GM12801 (cell line): ENCODE data around the gene BDH1.

Experiments used
- TF ChIP-seq, protein P1 (sequence below): IDR thresholded peaks from one replicate; pipeline ENCODE4 v1.5.1; 2011; ENCODE audit warnings: control low read depth; ENCODE audit not compliant: insufficient read length; ENCODE audit errors: extremely low read depth

Gene BDH1

DNA sequence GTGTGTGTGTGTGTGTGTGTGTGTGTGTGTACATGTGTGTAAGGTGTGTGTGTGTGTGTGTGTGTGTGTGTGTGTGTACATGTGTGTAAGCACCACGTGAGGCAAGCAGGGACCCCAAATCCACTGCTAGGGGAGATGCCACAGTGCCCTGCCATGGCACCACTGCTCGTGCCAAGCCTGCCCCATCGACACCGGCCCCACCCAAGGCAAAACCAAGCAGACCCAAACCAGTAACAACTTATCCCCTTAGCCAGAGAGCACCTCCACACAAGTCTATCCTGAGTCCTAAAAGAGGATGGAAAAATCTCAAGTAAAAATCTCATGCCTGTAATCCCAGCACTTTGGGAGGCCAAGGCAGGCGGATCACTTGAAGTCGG, 45.1 kb downstream of the BDH1 start:
- TF ChIP-seq, protein P1, sequence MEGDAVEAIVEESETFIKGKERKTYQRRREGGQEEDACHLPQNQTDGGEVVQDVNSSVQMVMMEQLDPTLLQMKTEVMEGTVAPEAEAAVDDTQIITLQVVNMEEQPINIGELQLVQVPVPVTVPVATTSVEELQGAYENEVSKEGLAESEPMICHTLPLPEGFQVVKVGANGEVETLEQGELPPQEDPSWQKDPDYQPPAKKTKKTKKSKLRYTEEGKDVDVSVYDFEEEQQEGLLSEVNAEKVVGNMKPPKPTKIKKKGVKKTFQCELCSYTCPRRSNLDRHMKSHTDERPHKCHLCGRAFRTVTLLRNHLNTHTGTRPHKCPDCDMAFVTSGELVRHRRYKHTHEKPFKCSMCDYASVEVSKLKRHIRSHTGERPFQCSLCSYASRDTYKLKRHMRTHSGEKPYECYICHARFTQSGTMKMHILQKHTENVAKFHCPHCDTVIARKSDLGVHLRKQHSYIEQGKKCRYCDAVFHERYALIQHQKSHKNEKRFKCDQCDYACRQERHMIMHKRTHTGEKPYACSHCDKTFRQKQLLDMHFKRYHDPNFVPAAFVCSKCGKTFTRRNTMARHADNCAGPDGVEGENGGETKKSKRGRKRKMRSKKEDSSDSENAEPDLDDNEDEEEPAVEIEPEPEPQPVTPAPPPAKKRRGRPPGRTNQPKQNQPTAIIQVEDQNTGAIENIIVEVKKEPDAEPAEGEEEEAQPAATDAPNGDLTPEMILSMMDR: no peak

DNA sequence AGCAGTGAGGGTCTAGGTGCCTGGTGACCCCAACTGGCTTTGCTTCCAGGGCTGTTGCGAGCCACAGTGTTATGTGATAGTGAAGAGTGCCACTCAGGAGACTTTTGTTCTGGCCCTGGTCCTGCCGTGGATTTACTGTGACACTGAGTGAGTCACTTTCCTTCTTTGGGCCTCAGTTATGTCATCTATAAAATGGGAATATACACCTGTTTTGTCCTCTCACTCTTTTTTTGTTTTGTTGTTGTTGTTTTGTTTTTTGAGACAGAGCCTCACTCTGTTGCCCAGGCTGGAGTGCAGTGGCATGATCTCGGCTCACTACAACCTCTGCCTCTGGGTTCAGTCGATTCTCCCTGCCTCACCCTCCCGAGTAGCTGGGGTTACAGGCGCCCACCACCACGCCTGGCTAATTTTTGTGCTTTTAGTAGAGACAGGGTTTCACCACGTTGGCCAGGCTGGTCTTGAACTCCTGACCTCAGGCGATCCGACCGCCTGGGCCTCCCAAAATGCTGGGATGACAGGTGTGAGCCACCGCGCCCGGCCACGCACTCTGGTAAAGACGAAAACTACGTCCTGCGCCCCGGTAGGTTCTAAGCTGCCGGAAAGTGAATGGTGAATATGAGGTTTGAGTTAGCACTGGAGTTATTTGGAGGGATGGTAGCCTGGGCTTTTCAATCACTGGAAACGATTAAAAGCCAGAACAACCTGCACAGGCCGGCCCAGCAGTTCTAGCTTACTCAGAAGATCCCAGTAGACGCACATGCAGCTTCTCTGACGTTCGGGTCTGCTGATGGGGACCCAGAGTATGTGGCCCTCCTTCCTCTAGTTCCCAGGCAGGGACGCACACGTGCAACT, 46.6 kb downstream of the BDH1 start:
- TF ChIP-seq, protein P1: no peak

DNA sequence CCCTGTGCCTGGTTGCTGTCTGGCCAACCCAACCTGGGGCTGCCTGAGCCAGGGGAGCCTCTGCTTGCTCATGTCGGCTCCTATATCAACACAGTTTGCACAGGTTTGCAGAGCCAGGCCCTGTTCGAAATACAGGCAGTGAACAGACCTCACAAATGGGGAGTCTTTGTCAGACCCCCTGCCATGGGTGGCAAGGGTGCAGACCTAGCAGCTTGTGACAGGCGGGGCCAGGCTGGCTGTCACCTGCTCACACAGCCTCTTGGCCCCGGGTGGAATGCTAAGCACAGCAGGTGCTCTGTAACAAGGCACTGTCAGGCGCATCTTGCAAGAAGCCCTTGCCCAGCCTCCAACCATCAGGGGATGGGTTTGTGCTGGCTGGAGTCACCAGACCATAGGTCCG, 47.3 kb downstream of the BDH1 start:
- TF ChIP-seq, protein P1: no peak

DNA sequence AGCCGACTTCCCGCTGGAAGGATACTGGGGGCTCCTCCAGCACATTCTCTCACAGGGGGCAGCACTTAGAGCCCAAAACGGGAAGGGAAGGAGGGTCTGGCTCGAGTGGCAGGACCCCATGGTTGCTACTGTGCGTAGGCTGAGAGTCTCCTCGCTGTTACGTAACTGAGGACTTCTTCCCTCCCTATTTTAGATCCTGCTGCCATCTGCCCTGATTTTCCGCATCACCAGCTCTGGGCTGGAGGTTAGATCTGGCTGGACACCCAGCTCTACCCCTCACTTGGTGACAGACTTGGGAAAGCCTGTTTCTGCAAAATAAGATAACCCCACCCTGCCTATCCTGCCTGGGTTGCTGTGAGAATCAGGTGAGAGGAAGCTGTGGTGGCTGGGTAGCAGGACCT, 47.7 kb downstream of the BDH1 start:
- TF ChIP-seq, protein P1: no peak

DNA sequence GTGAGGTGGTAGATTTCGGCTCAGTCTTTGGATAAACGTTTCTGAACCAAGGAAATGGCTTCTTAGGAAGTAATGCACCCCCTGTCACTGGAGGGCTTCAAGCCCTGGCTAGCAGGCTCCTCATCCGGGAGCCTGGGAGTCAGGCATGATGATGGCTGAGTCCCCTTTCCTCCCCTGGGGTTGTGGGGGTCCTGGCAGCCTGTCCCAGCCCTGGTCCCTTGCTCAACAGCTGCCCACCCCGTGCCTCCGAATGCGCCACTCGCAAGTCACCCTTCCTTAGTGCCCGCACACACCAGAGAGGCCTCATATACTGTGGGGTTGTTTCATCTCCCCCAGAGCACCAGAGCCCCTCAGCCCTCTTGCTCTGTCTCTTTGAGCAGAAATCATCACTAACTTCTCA, 48.2 kb downstream of the BDH1 start:
- TF ChIP-seq, protein P1: no peak

DNA sequence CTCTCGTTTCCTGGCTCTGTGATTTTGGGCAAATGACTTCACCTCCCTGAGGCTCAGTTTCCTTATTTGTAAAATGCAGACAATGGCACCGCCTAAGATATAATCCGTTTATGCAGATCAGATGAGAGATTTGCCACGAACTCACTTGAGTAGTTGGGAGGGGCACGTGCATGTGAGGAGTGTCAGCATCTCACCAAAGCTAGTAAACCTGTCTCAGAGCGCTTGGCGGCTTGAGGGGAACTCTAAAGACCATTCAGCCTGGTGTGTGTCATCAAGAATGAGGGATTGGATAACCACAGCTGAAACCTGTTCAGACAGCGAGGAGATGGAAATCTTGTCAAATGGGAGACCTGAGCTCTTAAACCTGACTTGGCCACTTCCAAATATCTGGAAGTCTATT, 48.7 kb downstream of the BDH1 start:
- TF ChIP-seq, protein P1: no peak

DNA sequence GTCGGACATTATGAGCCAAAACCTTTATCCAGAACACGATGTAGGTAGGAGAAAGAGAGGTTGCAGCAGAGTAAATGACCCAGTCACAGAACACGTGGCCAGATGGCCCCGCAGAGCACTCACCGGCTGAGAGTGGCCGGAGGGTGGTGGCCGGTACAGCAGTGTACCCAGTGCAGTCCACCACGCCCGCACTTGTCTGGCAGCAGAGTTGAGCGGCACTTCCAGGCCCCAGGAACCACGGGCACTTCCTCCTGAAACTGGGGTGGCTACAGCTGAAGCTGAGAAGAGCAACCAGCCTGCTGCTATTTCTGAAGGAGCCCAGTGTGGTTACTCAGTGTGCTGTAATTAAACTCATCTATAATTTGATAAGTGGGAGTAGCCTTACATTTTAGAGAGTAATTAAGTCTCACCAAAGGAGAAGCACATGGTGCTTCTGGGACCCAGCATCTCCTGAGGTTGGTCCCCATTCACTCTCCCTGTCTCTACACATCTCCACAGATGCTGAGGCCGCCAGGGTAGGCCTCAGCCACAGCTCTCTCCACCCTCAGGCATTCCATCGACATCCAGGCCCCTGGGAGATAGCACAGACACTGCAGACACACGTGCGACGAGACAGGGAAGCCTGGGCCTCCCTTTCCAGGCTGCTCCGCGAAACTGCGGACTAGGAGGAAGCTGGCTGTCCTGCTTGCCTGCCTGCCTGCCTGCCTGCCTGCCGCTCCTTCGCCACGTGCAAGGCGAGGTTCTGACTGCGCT, 49.8 kb downstream of the BDH1 start:
- TF ChIP-seq, protein P1: no peak
